NT2/D1 (cell line): Measurements from ENCODE around the gene KCNH1.

Source experiments
- SUZ12 ChIP-seq: IDR thresholded peaks from 2 replicates; pipeline ENCODE4 v1.6.1; 2011; ENCODE audit not compliant: insufficient read length, insufficient read depth; ENCODE audit errors: extremely low read depth
- ZNF274 ChIP-seq: IDR thresholded peaks from 2 replicates; pipeline ENCODE4 v1.6.1; 2011; ENCODE audit warnings: mild to moderate bottlenecking, low read depth, low read length

DNA sequence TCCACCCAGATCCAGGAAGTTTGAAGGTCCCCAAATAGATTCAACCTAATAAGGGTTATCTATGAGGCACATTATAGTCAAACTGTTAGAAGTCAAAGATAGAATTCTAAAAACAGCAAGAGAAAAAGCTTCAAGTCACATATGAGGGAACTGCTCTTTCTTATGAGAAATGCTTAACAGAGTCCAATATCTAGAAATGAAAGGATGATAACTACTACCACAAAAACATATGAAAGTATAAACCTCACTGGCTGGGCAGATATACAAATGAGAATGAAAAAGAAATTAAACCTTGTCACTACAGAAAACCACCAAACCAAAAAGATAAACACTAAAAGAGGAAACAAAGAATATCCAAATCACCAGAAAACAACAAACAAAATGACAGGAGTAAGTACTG, 201.8 kb downstream of the KCNH1 start:
- TF ChIP-seq ZNF274 (no peak), SUZ12 (no peak)
